Keratinocyte (primary cell): Measurements from ENCODE around the gene PLK1. TPM values are rescaled to one million over a fixed set of nuclear protein-coding genes. Genes with fewer than 3 reads are reported as not detected.

Source experiments
- DNase-seq: peaks from one replicate; pipeline ENCODE4 v3.0.0-alpha.2; 2011; ENCODE audit warnings: low read depth, missing footprints, low spot score
- FAIRE-seq: peaks from 2 replicates; lab custom pipeline; 2011; peaks lifted over from hg19 to GRCh38; lab: Jason Lieb, UNC
- H2AFZ ChIP-seq: 2 replicates; pipeline ENCODE4 v1.6.0; 2012; ENCODE audit warnings: low read length, control low read depth, inconsistent platforms; ENCODE audit not compliant: control insufficient read depth
- H3K27ac ChIP-seq: 2 replicates; pipeline ENCODE4 v1.5.1; 2011; ENCODE audit warnings: low read length; ENCODE audit not compliant: control insufficient read depth, insufficient read depth
- H3K27me3 ChIP-seq: 3 replicates; pipeline ENCODE4 v1.6.0; 2011; ENCODE audit warnings: low read length; ENCODE audit not compliant: control insufficient read depth, insufficient read depth; ENCODE audit errors: extremely low read depth
- H3K36me3 ChIP-seq, 2 experiments: 2 replicates in 1 of 2; 3 replicates in 1 of 2; pipeline ENCODE4 v1.5.1; 2011; ENCODE audit warnings: low read length in 2 of 2, mild to moderate bottlenecking in 1 of 2; ENCODE audit not compliant: control insufficient read depth in 2 of 2, insufficient read depth in 2 of 2; ENCODE audit errors: extremely low read depth in 1 of 2
- H3K4me1 ChIP-seq: 3 replicates; pipeline ENCODE4 v1.5.1; 2011; ENCODE audit warnings: low read length; ENCODE audit not compliant: control insufficient read depth, insufficient read depth; ENCODE audit errors: extremely low read depth
- H3K4me2 ChIP-seq: 3 replicates; pipeline ENCODE4 v1.6.0; 2011; ENCODE audit warnings: low read depth, low read length; ENCODE audit not compliant: control insufficient read depth, insufficient read depth; ENCODE audit errors: extremely low read depth
- H3K4me3 ChIP-seq, 3 experiments: fragments of 200-600 bp in 1 of 3; sonication (generic) in 1 of 3; 2 replicates in 2 of 3; 3 replicates in 1 of 3; pipeline ENCODE4 v1.5.1; 2011 to 2016; ENCODE audit warnings: low read length in 3 of 3, mild to moderate bottlenecking in 3 of 3, control low read depth in 2 of 3, inconsistent platforms in 1 of 3, low read depth in 1 of 3, mixed read lengths in 1 of 3, mixed run types in 1 of 3, moderate library complexity in 1 of 3; ENCODE audit not compliant: control insufficient read depth in 2 of 3, insufficient read depth in 2 of 3; ENCODE audit errors: extremely low read depth in 1 of 3
- H3K79me2 ChIP-seq: 2 replicates; pipeline ENCODE4 v1.6.0; 2012; ENCODE audit warnings: low read length; ENCODE audit not compliant: control insufficient read depth, insufficient read depth
- H3K9ac ChIP-seq: 3 replicates; pipeline ENCODE4 v1.6.0; 2011; ENCODE audit warnings: low read length; ENCODE audit not compliant: control insufficient read depth, insufficient read depth; ENCODE audit errors: extremely low read depth
- H3K9me1 ChIP-seq: 3 replicates; pipeline ENCODE4 v1.6.0; 2011; ENCODE audit warnings: low read length; ENCODE audit not compliant: control insufficient read depth, insufficient read depth; ENCODE audit errors: extremely low read depth
- H3K9me3 ChIP-seq: 2 replicates; pipeline ENCODE4 v1.5.1; 2012; ENCODE audit warnings: low read depth, low read length; ENCODE audit not compliant: control insufficient read depth
- H4K20me1 ChIP-seq: 3 replicates; pipeline ENCODE4 v1.6.0; 2011; ENCODE audit warnings: low read length; ENCODE audit not compliant: control insufficient read depth, insufficient read depth; ENCODE audit errors: extremely low read depth
- EZH2 ChIP-seq: IDR thresholded peaks from one replicate; pipeline ENCODE4 v1.6.1; 2012; ENCODE audit warnings: inconsistent platforms, mild to moderate bottlenecking, low read length, moderate library complexity
- dilution Hi-C: fragments of 300-500 bp; cut with MboI; formaldehyde crosslinking; loops from one replicate; pipeline ENCODE4 v1.7.0; 2020; ENCODE audit warnings: low sequenced_read_pairs; ENCODE audit not compliant: extremely low pct_ligation_motif_present
- polyA plus RNA-seq, 5 experiments: library from polyadenylated mRNA; depleted of rRNA in 3 of 5; stranded (reverse) in 3 of 5; stranded (forward) in 1 of 5; unstranded in 1 of 5; fragments of >200 nt; gene quantifications; 1 replicate in 1 of 5; 2 replicates in 3 of 5; 3 replicates in 1 of 5; pipeline versions ENCODE4 v1.2.1 to v1.2.3, GENCODE V29; 2011 to 2012; ENCODE audit warnings: missing spikeins in 2 of 5, low read depth in 1 of 5, low replicate concordance in 1 of 5
- TF ChIP-seq, protein P1 (sequence below), 3 experiments: IDR thresholded peaks in 1 of 3; conservative IDR thresholded peaks in 1 of 3; optimal IDR thresholded peaks in 1 of 3; 2 replicates in 2 of 3; 3 replicates in 1 of 3; pipeline versions ENCODE3 to v1.5.1; 2011; ENCODE audit warnings: low read length in 3 of 3, mild to moderate bottlenecking in 3 of 3, moderate library complexity in 2 of 3, control low read depth in 1 of 3, inconsistent platforms in 1 of 3; ENCODE audit not compliant: insufficient read depth in 2 of 3; ENCODE audit errors: extremely low read depth in 1 of 3

PLK1 gene
- polyA plus RNA-seq, 1 donor (not counting 4 experiments of a cell fraction or from before 2014, with no cell fraction given) = 21.2 TPM

DNA sequence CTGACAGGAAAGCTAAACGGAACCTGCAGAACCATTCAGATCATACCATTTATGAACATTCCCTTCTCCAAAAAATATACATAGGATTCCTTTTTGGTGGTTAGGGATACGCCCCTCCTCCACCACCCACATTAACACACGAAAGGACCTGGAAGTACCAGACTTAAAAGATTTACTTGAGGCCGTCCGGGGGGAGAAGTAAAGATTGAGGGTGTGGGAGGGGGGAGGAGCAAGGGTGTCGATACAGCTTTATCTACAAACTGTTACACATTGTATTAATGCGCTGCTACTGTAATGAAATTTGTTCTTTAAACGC lies 38.1 kb upstream of the PLK1 start:
- dilution Hi-C loops = no loop called here
- H3K4me2 ChIP-seq = peak overlapping the region; percentile 84
- H3K9me1 ChIP-seq = peaks cover 2% of the 10 kb centered on the region
- no peaks in the 10 kb centered on the region for H3K9me3 ChIP-seq
- peak overlapping the region; percentile 89 to 99 (median 99) for H3K4me3 ChIP-seq
- H3K27ac ChIP-seq = peak overlapping the region; percentile 90
- peaks cover 51% of the 10 kb centered on the region for H3K79me2 ChIP-seq
- H4K20me1 ChIP-seq = no peaks in the 10 kb centered on the region
- H3K9ac ChIP-seq = peak overlapping the region; percentile 98
- peak overlapping the region; percentile 85 for H2AFZ ChIP-seq
- peaks cover 7 to 8% of the 10 kb centered on the region in 2 experiments for H3K36me3 ChIP-seq
- TF ChIP-seq, protein P1, sequence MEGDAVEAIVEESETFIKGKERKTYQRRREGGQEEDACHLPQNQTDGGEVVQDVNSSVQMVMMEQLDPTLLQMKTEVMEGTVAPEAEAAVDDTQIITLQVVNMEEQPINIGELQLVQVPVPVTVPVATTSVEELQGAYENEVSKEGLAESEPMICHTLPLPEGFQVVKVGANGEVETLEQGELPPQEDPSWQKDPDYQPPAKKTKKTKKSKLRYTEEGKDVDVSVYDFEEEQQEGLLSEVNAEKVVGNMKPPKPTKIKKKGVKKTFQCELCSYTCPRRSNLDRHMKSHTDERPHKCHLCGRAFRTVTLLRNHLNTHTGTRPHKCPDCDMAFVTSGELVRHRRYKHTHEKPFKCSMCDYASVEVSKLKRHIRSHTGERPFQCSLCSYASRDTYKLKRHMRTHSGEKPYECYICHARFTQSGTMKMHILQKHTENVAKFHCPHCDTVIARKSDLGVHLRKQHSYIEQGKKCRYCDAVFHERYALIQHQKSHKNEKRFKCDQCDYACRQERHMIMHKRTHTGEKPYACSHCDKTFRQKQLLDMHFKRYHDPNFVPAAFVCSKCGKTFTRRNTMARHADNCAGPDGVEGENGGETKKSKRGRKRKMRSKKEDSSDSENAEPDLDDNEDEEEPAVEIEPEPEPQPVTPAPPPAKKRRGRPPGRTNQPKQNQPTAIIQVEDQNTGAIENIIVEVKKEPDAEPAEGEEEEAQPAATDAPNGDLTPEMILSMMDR (optimal IDR thresholded peaks at IDR 0.05 in 1 of 3, IDR thresholded peaks at IDR 0.05 in 1 of 3, conservative IDR thresholded peaks at IDR 0.05 in 1 of 3; ENCODE audit: extremely low read depth in 1 of 3, insufficient read depth in 2 of 3, low read length in 3 of 3) = no peak
- no peak for TF ChIP-seq EZH2
- peaks cover 13% of the 10 kb centered on the region for H3K4me1 ChIP-seq
- FAIRE-seq (no peak), DNase-seq (no peak)
- H3K27me3 ChIP-seq = no peaks in the 10 kb centered on the region

DNA sequence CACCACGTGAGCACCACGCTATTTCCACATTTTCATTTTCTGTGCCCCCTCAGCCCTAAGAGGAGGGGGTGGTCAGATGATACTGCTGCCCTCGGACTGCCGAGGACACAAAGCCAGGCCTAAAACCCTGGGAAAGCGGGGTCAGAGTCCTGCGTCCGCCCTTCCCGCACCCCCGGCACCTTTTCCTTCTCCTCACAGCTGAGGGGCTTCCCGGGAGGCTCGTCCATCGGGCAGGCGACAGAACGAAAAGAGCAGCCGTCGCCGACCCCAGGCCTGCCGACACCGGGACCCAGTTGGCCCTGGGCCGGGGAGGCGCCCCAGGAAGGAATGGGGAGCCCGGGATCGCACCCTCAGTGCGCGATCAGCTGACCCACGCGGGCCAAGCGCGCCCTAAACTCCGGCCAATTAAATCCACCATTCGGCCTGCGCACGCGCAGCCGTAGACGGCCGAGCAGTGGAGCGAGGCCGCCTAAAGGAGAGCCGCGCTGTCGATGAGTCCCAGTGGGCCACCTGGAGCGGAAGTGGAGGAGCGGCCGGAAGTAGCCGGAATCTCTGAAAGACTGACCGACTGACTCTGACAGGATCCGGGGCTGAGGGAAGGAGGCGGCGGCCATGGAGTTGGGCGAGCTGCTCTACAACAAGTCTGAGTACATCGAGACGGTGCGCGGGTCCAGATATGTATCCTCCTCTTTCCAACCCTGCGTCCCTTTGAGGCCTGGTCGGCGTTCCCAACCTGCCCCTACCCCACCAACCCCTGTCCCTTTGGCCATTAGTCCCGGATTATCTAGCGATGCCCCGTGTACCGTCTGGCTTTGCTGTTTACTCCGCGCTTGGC lies 37.5 kb upstream of the PLK1 start, which contains the start of the genes DCTN5 and PALB2:
DCTN5 (plus strand) TSS at position 536 of the 835 bp plus-strand sequence; CDS start at position 613, 77 bp downstream.
PALB2 (minus strand) TSS at position 380 of the 835 bp plus-strand sequence; CDS start at position 227, 153 bp downstream.
- peaks cover 2% of the 10 kb centered on the region for H3K9me1 ChIP-seq
- H3K27me3 ChIP-seq = no peaks in the 10 kb centered on the region
- no peak for TF ChIP-seq EZH2
- TF ChIP-seq, protein P1 (optimal IDR thresholded peaks at IDR 0.05 in 1 of 3, IDR thresholded peaks at IDR 0.05 in 1 of 3, conservative IDR thresholded peaks at IDR 0.05 in 1 of 3; ENCODE audit: extremely low read depth in 1 of 3, insufficient read depth in 2 of 3, low read length in 3 of 3) = no peak
- dilution Hi-C loops = no loop called here
- peaks cover 3 to 8% of the 10 kb centered on the region in 2 experiments for H3K36me3 ChIP-seq
- FAIRE-seq (no peak), DNase-seq (peak; percentile 54)
- peak within 1 kb of the TSS; percentile 89 to 99 (median 99) for H3K4me3 ChIP-seq
- no peaks in the 10 kb centered on the region for H4K20me1 ChIP-seq
- no peaks in the 10 kb centered on the region for H3K9me3 ChIP-seq
- H3K27ac ChIP-seq = peak within 1 kb of the TSS; percentile 90
- peaks cover 57% of the 10 kb centered on the region for H3K79me2 ChIP-seq
- peak within 1 kb of the TSS; percentile 85 for H3K4me2 ChIP-seq
- H2AFZ ChIP-seq = peak within 1 kb of the TSS; percentile 99
- H3K9ac ChIP-seq = peak within 1 kb of the TSS; percentile 98
- peaks cover 13% of the 10 kb centered on the region for H3K4me1 ChIP-seq
